GM18526 (cell line): ENCODE results near the gene ZC3HAV1.
A peak's percentile ranks its signal among the peaks of the same experiment; 100 is the strongest.

ENCODE experiments used
- POLR2A ChIP-seq: IDR thresholded peaks from 3 replicates; pipeline ENCODE4 v1.6.1; 2011; ENCODE audit not compliant: insufficient read length; ENCODE audit errors: extremely low read depth

Gene ZC3HAV1

GRCh38 chr7:139043823-139044812 is 65.4 kb downstream of the ZC3HAV1 start:
- no peak for TF ChIP-seq POLR2A

DNA sequence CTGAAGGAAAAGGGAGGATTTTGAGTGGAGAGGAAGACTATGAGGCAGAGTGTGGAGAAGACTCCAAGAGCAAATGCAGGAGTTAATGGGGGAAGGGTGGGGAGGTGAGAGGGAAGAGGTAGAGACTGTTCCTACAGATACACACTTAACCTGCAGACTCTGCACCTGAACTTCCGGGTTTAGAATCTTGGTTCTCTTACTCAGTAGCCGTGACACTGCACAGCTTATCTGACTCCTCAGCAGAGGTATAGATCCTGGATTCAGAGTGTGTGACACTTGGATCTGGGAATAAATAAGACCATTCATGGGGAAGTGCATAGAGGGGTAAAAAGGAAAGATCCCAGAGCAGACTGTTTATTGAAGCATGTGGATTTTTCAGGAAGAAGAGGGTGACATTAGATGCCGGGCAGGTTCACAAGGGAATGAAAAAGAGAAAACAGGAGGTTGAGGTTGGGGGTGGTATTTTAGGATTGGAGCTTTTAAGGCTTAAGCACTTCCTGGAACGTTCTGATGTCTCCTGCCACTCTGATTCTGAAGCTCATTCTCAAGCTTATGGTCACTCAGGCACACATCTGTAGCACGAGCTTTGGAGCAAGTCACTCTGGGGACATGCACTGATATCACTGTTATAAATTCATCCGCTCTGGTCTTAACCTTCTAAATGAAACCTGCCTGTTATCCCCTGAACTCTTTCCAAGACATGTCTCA is 68.0 kb downstream of the ZC3HAV1 start:
- TF ChIP-seq POLR2A: no peak

- TF ChIP-seq POLR2A: no peak
Measured at GRCh38 chr7:139038691-139039090, 70.8 kb downstream of the ZC3HAV1 start.

DNA sequence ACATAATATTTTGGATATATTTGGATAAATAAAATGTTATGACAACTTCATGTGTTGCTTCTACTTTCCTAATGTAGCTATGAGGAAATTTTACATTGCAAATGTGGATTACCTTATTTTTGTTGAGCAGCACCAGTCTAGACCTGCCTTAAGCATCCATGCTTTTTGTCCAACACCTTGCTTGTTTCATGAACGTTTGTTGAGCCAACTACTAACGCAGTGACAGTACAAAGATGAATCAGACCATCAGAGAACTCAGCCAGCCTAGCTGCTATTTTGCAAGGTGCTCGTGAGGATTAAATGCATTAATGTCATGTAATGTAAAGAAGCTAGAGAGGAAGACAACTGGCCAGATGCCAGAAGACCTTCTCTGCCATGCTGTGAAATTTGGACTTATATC is 72.6 kb downstream of the ZC3HAV1 start:
- TF ChIP-seq POLR2A: no peak

GRCh38 chr7:139035586-139036353 is 73.8 kb downstream of the ZC3HAV1 start, which contains the start of gene ZC3HAV1L:
TSS of gene ZC3HAV1L (minus strand) at chr7:139036042. CDS start at chr7:139036017, 25 bp downstream.
- TF ChIP-seq POLR2A: peak; percentile 66

- no peak for TF ChIP-seq POLR2A
Measured at GRCh38 chr7:139034855-139035585, 74.5 kb downstream of the ZC3HAV1 start.

DNA sequence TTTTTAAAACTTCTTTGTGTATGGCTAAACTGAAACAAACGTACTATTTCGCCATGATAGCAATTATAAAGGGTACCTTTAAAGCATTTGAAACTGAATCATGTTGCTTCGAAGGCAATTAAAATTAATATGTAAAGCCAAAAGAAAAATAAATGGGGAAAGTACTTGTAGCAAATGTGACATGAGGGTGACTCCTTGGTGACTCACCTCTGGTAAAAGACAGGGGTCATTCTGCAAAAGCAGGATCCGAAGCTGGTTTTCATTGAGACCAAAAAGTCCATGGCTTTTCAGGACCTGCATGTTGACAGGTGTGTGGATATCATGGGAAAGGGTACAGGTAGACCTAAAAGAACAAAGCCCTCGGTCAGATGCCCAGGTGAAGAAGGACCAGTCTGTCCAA is 75.2 kb downstream of the ZC3HAV1 start:
- TF ChIP-seq POLR2A: no peak

GRCh38 chr7:139033346-139034114 is 76.0 kb downstream of the ZC3HAV1 start:
- TF ChIP-seq POLR2A: no peak

- TF ChIP-seq POLR2A: no peak
Measured at GRCh38 chr7:139032473-139032872, 77.0 kb downstream of the ZC3HAV1 start.

GRCh38 chr7:139029353-139029752 is 80.2 kb downstream of the ZC3HAV1 start:
- no peak for TF ChIP-seq POLR2A

- TF ChIP-seq POLR2A: no peak
Measured at GRCh38 chr7:139026551-139026950, 83.0 kb downstream of the ZC3HAV1 start.

GRCh38 chr7:139023076-139023475 is 86.4 kb downstream of the ZC3HAV1 start:
- no peak for TF ChIP-seq POLR2A

DNA sequence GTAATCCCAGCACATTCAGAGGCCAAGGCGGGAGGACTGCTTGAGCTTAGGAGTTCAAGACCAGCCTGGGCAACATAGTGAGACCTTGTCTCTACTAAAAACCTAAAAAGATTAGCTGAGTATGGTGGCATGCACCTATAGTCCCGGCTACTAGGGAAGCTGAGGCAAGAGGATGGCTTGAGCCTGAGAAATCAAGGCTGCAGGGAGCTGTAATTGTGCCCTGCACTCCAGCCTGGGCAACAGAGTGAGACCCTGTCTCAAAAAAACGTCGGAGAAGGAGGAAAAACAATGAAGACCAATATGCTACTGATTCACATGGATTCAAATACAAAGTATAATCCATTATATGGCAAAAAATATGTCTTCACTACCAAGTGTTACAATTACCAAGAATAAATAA is 87.2 kb downstream of the ZC3HAV1 start:
- no peak for TF ChIP-seq POLR2A

DNA sequence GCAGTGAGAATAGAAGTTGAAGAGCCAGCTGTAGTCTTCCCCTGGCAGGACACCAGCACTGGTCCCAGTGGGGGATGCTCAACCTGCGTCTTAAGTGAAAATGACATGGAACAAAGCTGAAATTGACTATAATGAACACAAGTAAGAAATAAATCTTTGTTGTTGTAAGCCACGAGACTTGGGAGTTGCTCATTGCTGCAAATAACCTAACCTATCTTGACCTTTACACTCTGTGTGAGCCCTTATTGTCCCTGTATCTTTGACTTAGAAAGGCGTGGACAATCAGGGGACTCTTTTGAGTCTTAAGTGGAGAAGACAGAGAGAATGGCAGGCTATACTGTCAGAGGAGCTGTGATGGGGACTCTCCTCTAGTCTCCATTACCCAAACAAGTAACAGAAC is 90.6 kb downstream of the ZC3HAV1 start:
- TF ChIP-seq POLR2A: no peak
